ENCODE data around the gene PTPRB.
A peak's percentile ranks its signal among the peaks of the same experiment; 100 is the strongest.

The PTPRB gene

GRCh38 chr12:70590549-70591226 lies 46.5 kb downstream of the PTPRB start:
- DNase-seq = no peak

GRCh38 chr12:70590051-70590450 lies 47.2 kb downstream of the PTPRB start:
- peak; percentile 72 for DNase-seq

- DNase-seq = no peak
Observed at GRCh38 chr12:70584332-70584731, 52.9 kb downstream of the PTPRB start.

GRCh38 chr12:70583251-70583650 lies 54.0 kb downstream of the PTPRB start:
- DNase-seq = no peak

- no peak for DNase-seq
Observed at GRCh38 chr12:70581208-70581607, 56.0 kb downstream of the PTPRB start.

GRCh38 chr12:70577283-70577634 lies 60.0 kb downstream of the PTPRB start:
- no peak for DNase-seq

GRCh38 chr12:70576341-70577282 lies 60.6 kb downstream of the PTPRB start:
- no peak for DNase-seq

GRCh38 chr12:70571705-70572268 lies 65.4 kb downstream of the PTPRB start:
- no peak for DNase-seq

GRCh38 chr12:70571029-70571428 lies 66.2 kb downstream of the PTPRB start:
- no peak for DNase-seq

GRCh38 chr12:70561550-70561949 lies 75.7 kb downstream of the PTPRB start:
- no peak for DNase-seq

GRCh38 chr12:70560671-70561070 lies 76.6 kb downstream of the PTPRB start:
- DNase-seq = no peak

- no peak for DNase-seq
Observed at GRCh38 chr12:70559390-70559789, 77.8 kb downstream of the PTPRB start.

GRCh38 chr12:70557583-70558191 lies 79.5 kb downstream of the PTPRB start:
- no peak for DNase-seq

GRCh38 chr12:70556179-70556869 lies 80.9 kb downstream of the PTPRB start:
- no peak for DNase-seq

GRCh38 chr12:70555081-70555480 lies 82.1 kb downstream of the PTPRB start:
- no peak for DNase-seq

- no peak for DNase-seq
Observed at GRCh38 chr12:70553391-70553859, 83.8 kb downstream of the PTPRB start.

GRCh38 chr12:70551731-70552130 lies 85.5 kb downstream of the PTPRB start:
- no peak for DNase-seq

GRCh38 chr12:70550180-70550577 lies 87.0 kb downstream of the PTPRB start:
- no peak for DNase-seq

GRCh38 chr12:70549340-70550179 lies 87.7 kb downstream of the PTPRB start:
- no peak for DNase-seq

- no peak for DNase-seq
Observed at GRCh38 chr12:70543444-70543843, 93.8 kb downstream of the PTPRB start.

GRCh38 chr12:70540996-70541395 lies 96.2 kb downstream of the PTPRB start:
- no peak for DNase-seq

GRCh38 chr12:70536650-70537049 lies 100.6 kb downstream of the PTPRB start:
- DNase-seq = no peak

Measured in activated CD8-positive, alpha-beta memory T cell treated with anti-CD3 and anti-CD28 coated beads for 24 hours (primary cell).